A673 (cell line): ENCODE results near the gene FNDC3B.

ENCODE experiments used
- CTCF ChIP-seq: fragments of 300-800, 200-600 bp; sonication (generic); conservative IDR thresholded peaks from 2 replicates; pipeline ENCODE4 v1.5.1; 2017; ENCODE audit warnings: low read depth, mild to moderate bottlenecking, antibody characterized with exemption, low read length, moderate library complexity, mixed read lengths
- EZH2 ChIP-seq: fragments of 200-600 bp; sonication (generic); IDR thresholded peaks from 2 replicates; pipeline ENCODE4 v1.6.1; 2017; ENCODE audit warnings: borderline replicate concordance, low read depth, mild to moderate bottlenecking, mixed read lengths, antibody characterized with exemption, low read length; ENCODE audit not compliant: poor library complexity, severe bottlenecking

GRCh38 chr3:172087602-172088580, 48.5 kb downstream of the FNDC3B start:
- TF ChIP-seq CTCF: no peak
- TF ChIP-seq EZH2: no peak
